DND-41 (cell line): ENCODE measurements around the gene DUSP1.

Experiments
- ATAC-seq: fragments of 200-7000 bp; cut with Tn5 transposase; 3 replicates; pipeline ENCODE4 v1.9.1; 2021; ENCODE audit warnings: low read depth; ENCODE audit not compliant: insufficient read depth
- DNase-seq: peaks from one replicate; pipeline ENCODE4 v3.0.0-alpha.2; 2020
- H2AFZ ChIP-seq: 2 replicates; pipeline ENCODE4 v1.6.0; 2012; ENCODE audit warnings: low read depth, low read length
- H3K27ac ChIP-seq: 2 replicates; pipeline ENCODE4 v1.5.1; 2012; ENCODE audit warnings: low read length, inconsistent platforms
- H3K27me3 ChIP-seq: fragments of 200-600 bp; sonication (generic); 2 replicates; pipeline ENCODE4 v1.6.0; 2012; ENCODE audit warnings: low read length, mild to moderate bottlenecking, inconsistent platforms; ENCODE audit not compliant: insufficient read depth, poor library complexity
- H3K36me3 ChIP-seq: 2 replicates; pipeline ENCODE4 v1.5.1; 2012; ENCODE audit warnings: low read length, inconsistent platforms; ENCODE audit not compliant: insufficient read depth
- H3K4me1 ChIP-seq: 2 replicates; pipeline ENCODE4 v1.5.1; 2012; ENCODE audit warnings: mild to moderate bottlenecking, low read length; ENCODE audit not compliant: insufficient read depth
- H3K4me2 ChIP-seq: 2 replicates; pipeline ENCODE4 v1.6.0; 2012; ENCODE audit warnings: mild to moderate bottlenecking, moderate library complexity, low read length, inconsistent platforms; ENCODE audit not compliant: insufficient read depth
- H3K4me3 ChIP-seq, 2 experiments: fragments of 200-600 bp in 1 of 2; shearing (Covaris generic) in 1 of 2; 2 replicates each; pipeline ENCODE4 v1.5.1; 2012 to 2016; ENCODE audit warnings: inconsistent platforms in 2 of 2, low read length in 2 of 2, mild to moderate bottlenecking in 2 of 2, low read depth in 1 of 2, moderate library complexity in 1 of 2
- H3K79me2 ChIP-seq: 2 replicates; pipeline ENCODE4 v1.6.0; 2012; ENCODE audit warnings: low read length, inconsistent platforms; ENCODE audit not compliant: insufficient read depth
- H3K9ac ChIP-seq: 2 replicates; pipeline ENCODE4 v1.6.0; 2012; ENCODE audit warnings: low read depth, mild to moderate bottlenecking, inconsistent platforms, low read length, moderate library complexity
- H3K9me3 ChIP-seq: 2 replicates; pipeline ENCODE4 v1.5.1; 2012; ENCODE audit warnings: low read length, moderate library complexity, mild to moderate bottlenecking, inconsistent platforms; ENCODE audit not compliant: insufficient read depth, severe bottlenecking
- H4K20me1 ChIP-seq: 2 replicates; pipeline ENCODE4 v1.6.0; 2012; ENCODE audit warnings: low read length; ENCODE audit not compliant: insufficient read depth
- EZH2 ChIP-seq: IDR thresholded peaks from 3 replicates; pipeline ENCODE4 v1.6.1; 2012; ENCODE audit warnings: borderline replicate concordance, low read depth, mild to moderate bottlenecking, moderate library complexity, low read length, inconsistent platforms; ENCODE audit not compliant: severe bottlenecking
- TF ChIP-seq, protein P1 (sequence below): IDR thresholded peaks from 2 replicates; pipeline ENCODE4 v1.5.1; 2012; ENCODE audit warnings: borderline replicate concordance, low read length, moderate library complexity, mild to moderate bottlenecking; ENCODE audit not compliant: poor library complexity, severe bottlenecking; ENCODE audit errors: extremely low read depth

The DUSP1 gene

DNA sequence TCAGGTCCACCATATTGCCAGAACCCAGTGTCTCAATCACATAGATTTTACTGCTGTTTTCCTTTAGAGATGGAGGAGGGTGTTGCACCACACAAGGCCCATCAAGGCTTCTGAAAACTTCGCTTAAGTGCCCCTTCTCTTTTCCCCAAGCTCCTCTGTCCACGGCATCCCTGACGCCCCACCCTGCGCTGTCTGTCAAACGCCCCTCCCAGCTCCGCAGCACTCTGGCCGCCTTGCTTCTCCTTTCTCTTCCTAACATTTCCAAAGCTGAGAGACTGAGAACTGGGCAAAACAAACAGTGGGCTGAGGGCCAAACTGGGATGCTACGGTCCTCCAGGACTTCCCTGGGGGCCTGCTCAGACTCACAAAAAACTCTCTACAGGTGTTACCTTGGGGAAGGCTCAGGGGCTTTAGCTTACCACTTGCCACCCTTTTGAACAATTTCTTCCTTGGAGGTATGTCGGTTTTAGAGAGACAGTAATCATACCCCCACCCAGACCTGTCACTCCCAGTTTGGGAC is 34.8 kb upstream of the DUSP1 start:
- no peak overlapping the region for H3K9ac ChIP-seq
- H2AFZ ChIP-seq = no peak overlapping the region
- no peak overlapping the region for H3K4me3 ChIP-seq
- no peaks in the 10 kb centered on the region for H3K36me3 ChIP-seq
- no peak for DNase-seq
- TF ChIP-seq EZH2 = no peak
- TF ChIP-seq, protein P1, sequence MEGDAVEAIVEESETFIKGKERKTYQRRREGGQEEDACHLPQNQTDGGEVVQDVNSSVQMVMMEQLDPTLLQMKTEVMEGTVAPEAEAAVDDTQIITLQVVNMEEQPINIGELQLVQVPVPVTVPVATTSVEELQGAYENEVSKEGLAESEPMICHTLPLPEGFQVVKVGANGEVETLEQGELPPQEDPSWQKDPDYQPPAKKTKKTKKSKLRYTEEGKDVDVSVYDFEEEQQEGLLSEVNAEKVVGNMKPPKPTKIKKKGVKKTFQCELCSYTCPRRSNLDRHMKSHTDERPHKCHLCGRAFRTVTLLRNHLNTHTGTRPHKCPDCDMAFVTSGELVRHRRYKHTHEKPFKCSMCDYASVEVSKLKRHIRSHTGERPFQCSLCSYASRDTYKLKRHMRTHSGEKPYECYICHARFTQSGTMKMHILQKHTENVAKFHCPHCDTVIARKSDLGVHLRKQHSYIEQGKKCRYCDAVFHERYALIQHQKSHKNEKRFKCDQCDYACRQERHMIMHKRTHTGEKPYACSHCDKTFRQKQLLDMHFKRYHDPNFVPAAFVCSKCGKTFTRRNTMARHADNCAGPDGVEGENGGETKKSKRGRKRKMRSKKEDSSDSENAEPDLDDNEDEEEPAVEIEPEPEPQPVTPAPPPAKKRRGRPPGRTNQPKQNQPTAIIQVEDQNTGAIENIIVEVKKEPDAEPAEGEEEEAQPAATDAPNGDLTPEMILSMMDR = no peak
- H3K4me2 ChIP-seq = no peak overlapping the region
- no peaks in the 10 kb centered on the region for H3K9me3 ChIP-seq
- no peaks in the 10 kb centered on the region for H3K79me2 ChIP-seq
- H3K4me1 ChIP-seq = no peaks in the 10 kb centered on the region
- H3K27ac ChIP-seq = no peak overlapping the region
- no peaks in the 10 kb centered on the region for H4K20me1 ChIP-seq
- H3K27me3 ChIP-seq = no peaks in the 10 kb centered on the region
- ATAC-seq = no peak

DNA sequence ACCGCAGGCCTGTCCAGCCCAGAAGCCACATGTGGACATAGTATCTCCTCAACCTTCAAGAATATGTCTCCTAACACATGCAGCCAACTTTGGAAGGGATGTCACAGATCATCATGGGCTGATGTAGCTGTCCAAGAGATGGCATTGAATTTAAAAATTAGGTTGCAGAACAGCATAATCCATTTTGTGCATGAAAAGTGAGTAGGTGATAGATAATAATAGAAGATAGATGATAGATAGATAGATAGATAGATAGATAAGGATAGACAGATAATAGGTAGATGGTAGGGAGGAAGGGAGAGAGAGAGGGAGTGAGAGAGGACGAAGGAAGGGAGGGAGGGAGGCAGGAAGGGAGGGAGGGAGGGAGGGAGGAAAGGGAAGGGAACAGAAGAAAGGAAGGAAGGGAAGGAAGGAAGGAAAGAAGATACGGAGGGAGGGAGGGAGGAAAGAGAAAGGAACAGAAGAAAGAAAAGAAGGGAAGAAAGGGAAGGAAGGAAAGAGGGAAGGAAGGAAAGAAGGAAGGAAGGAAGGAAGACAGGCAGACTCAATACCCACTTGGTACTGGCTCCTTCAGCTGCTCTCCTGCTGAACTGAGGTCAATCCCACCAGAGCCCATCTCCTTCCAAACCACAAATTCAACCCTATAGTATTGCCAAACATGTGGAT is 34.2 kb upstream of the DUSP1 start:
- no peaks in the 10 kb centered on the region for H4K20me1 ChIP-seq
- no peak for ATAC-seq
- no peak for DNase-seq
- no peak overlapping the region for H3K4me3 ChIP-seq
- H3K9me3 ChIP-seq = no peaks in the 10 kb centered on the region
- H3K4me1 ChIP-seq = no peaks in the 10 kb centered on the region
- H3K27ac ChIP-seq = no peak overlapping the region
- H3K36me3 ChIP-seq = no peaks in the 10 kb centered on the region
- TF ChIP-seq, protein P1 = no peak
- TF ChIP-seq EZH2 = no peak
- no peak overlapping the region for H2AFZ ChIP-seq
- H3K27me3 ChIP-seq = no peaks in the 10 kb centered on the region
- H3K4me2 ChIP-seq = no peak overlapping the region
- no peaks in the 10 kb centered on the region for H3K79me2 ChIP-seq
- H3K9ac ChIP-seq = no peak overlapping the region

DNA sequence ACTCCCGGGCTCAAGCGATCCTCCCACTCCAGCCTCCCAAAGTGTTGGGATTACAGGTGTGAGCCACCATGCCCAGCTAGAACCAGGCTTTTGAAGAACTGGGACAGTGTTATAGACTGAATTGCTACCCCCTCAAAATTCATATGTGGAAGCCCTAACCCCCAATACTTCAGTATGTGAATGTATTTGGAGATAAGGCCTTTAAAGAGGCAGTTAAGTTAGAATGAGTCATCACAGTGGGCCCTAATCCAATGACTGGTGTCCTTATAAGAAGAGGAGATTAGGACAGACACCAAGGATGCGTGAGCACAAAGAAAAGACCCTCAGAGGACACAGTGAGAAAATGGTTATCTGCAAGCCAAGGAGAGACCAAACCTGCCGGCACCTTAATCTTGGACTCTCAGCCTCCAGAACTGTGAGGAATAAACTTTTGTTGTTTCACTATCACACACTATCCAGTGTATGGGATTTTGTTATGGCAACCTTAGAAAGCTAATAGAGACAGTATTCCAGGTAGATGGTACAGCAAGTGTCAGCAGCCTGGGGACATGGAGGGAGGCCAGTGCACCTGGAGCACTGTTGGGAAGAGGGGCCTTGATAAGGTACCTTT is 31.7 kb upstream of the DUSP1 start:
- no peaks in the 10 kb centered on the region for H3K36me3 ChIP-seq
- TF ChIP-seq, protein P1 = no peak
- no peak for TF ChIP-seq EZH2
- no peak overlapping the region for H3K4me2 ChIP-seq
- no peak for DNase-seq
- H3K9me3 ChIP-seq = no peaks in the 10 kb centered on the region
- H3K79me2 ChIP-seq = no peaks in the 10 kb centered on the region
- no peak for ATAC-seq
- H4K20me1 ChIP-seq = no peaks in the 10 kb centered on the region
- H3K27ac ChIP-seq = no peak overlapping the region
- no peak overlapping the region for H2AFZ ChIP-seq
- no peaks in the 10 kb centered on the region for H3K4me1 ChIP-seq
- H3K9ac ChIP-seq = no peak overlapping the region
- no peaks in the 10 kb centered on the region for H3K27me3 ChIP-seq
- no peak overlapping the region for H3K4me3 ChIP-seq
